Endothelial cell of umbilical vein (primary cell): Measurements from ENCODE around the gene BICRA. TPM values are rescaled to one million over a fixed set of nuclear protein-coding genes. Genes with fewer than 3 reads are reported as not detected.

Experiments used
- BruUV-seq: library from RNA; stranded (reverse); fragments of 400-500 nt; replicated peaks from 2 replicates; lab custom pipeline; 2021; lab: Mats Ljungman, UMichigan
- CTCF ChIA-PET: fragments of 300-600, 350-600 bp; sonication (Branson Sonifier 250); formaldehyde crosslinking; loops from one replicate; lab custom pipeline; 2021; ENCODE audit warnings: antibody characterized with exemption, inconsistent platforms; lab: Charles Lee
- POLR2A ChIA-PET: fragments of 300-600, 350-600 bp; sonication (Branson Sonifier 250); formaldehyde crosslinking; loops from one replicate; lab custom pipeline; 2021; ENCODE audit warnings: antibody characterized with exemption, inconsistent platforms; lab: Charles Lee
- DNase-seq: peaks from one replicate; pipeline ENCODE4 v3.0.0-alpha.2; 2011; ENCODE audit warnings: low read depth, low spot score
- FAIRE-seq: peaks from 2 replicates; lab custom pipeline; 2011; peaks lifted over from hg19 to GRCh38; lab: Jason Lieb, UNC
- H2AFZ ChIP-seq: 2 replicates; pipeline ENCODE4 v1.6.0; 2012; ENCODE audit warnings: low read depth, low read length, control low read depth, inconsistent platforms
- H3K27ac ChIP-seq: 2 replicates; pipeline ENCODE4 v1.5.1; 2011; ENCODE audit warnings: low read depth, mild to moderate bottlenecking, control low read depth, low read length, moderate library complexity; ENCODE audit not compliant: insufficient read depth
- H3K27me3 ChIP-seq, 2 experiments: 2 replicates each; pipeline versions ENCODE4 v1.6.0 to v1.6.1; 2011; ENCODE audit warnings: low read length in 2 of 2, mixed read lengths in 1 of 2; ENCODE audit not compliant: control insufficient read depth in 2 of 2, insufficient read depth in 2 of 2
- H3K36me3 ChIP-seq, 2 experiments: 2 replicates in 1 of 2; 3 replicates in 1 of 2; pipeline ENCODE4 v1.5.1; 2011; ENCODE audit warnings: low read length in 2 of 2, mild to moderate bottlenecking in 1 of 2, moderate library complexity in 1 of 2; ENCODE audit not compliant: control insufficient read depth in 2 of 2, insufficient read depth in 2 of 2; ENCODE audit errors: extremely low read depth in 1 of 2
- H3K4me1 ChIP-seq: 3 replicates; pipeline ENCODE4 v1.5.1; 2011; ENCODE audit warnings: mild to moderate bottlenecking, low read length; ENCODE audit not compliant: control insufficient read depth, insufficient read depth; ENCODE audit errors: extremely low read depth
- H3K4me2 ChIP-seq: 2 replicates; pipeline ENCODE4 v1.6.1; 2011; ENCODE audit warnings: low read length, control low read depth, mixed read lengths; ENCODE audit not compliant: insufficient read depth
- H3K4me3 ChIP-seq, 3 experiments: fragments of 200-600 bp in 1 of 3; sonication (generic), shearing (Covaris generic) in 1 of 3; replicated peaks in 1 of 3; 2 replicates each; pipeline ENCODE4 v1.5.1; 2011 to 2016; ENCODE audit warnings: control low read depth in 3 of 3, low read length in 3 of 3, mild to moderate bottlenecking in 2 of 3, inconsistent platforms in 1 of 3, low read depth in 1 of 3, moderate library complexity in 1 of 3; ENCODE audit not compliant: insufficient read depth in 1 of 3
- H3K79me2 ChIP-seq: 2 replicates; pipeline ENCODE4 v1.6.0; 2012; ENCODE audit warnings: low read length, inconsistent platforms; ENCODE audit not compliant: control insufficient read depth, insufficient read depth
- H3K9ac ChIP-seq: replicated peaks from 2 replicates; pipeline ENCODE3; 2011; ENCODE audit warnings: low read length, control low read depth; ENCODE audit not compliant: insufficient read depth; ENCODE audit errors: extremely low read depth
- H3K9me1 ChIP-seq: replicated peaks from 3 replicates; pipeline ENCODE4 v1.6.0; 2011; ENCODE audit warnings: mild to moderate bottlenecking, low read length; ENCODE audit not compliant: control insufficient read depth, insufficient read depth; ENCODE audit errors: extremely low read depth
- H3K9me3 ChIP-seq: replicated peaks from 2 replicates; pipeline ENCODE4 v1.5.1; 2012; ENCODE audit warnings: low read length, inconsistent platforms; ENCODE audit not compliant: control insufficient read depth, insufficient read depth
- H4K20me1 ChIP-seq: replicated peaks from 2 replicates; pipeline ENCODE3; 2011; ENCODE audit warnings: mild to moderate bottlenecking, low read length; ENCODE audit not compliant: control insufficient read depth, insufficient read depth; ENCODE audit errors: extremely low read depth
- CTCF ChIP-seq, 2 donors: IDR thresholded peaks; 1 replicate in 1 of 2; 2 replicates in 1 of 2; pipeline ENCODE4 v1.5.1; 2011; ENCODE audit warnings: low read length in 2 of 2, mild to moderate bottlenecking in 2 of 2, moderate library complexity in 2 of 2, control low read depth in 1 of 2, inconsistent platforms in 1 of 2, low read depth in 1 of 2; ENCODE audit not compliant: insufficient read depth in 1 of 2; ENCODE audit errors: extremely low read depth in 1 of 2
- EZH2 ChIP-seq: IDR thresholded peaks from 2 replicates; pipeline ENCODE4 v1.6.1; 2012; ENCODE audit warnings: borderline replicate concordance, low read depth, mild to moderate bottlenecking, moderate library complexity, low read length, inconsistent platforms; ENCODE audit not compliant: severe bottlenecking
- FOS ChIP-seq: IDR thresholded peaks from 2 replicates; pipeline ENCODE4 v1.6.1; 2011; ENCODE audit warnings: mild to moderate bottlenecking, low read length, moderate library complexity, borderline replicate concordance; ENCODE audit not compliant: insufficient read depth
- GATA2 ChIP-seq: IDR thresholded peaks from 2 replicates; pipeline ENCODE4 v1.7.0; 2011; ENCODE audit warnings: low read depth, mild to moderate bottlenecking, moderate library complexity, mixed read lengths, low read length; ENCODE audit not compliant: insufficient read length, insufficient read depth
- JUN ChIP-seq: IDR thresholded peaks from 2 replicates; pipeline ENCODE4 v1.6.1; 2011; ENCODE audit warnings: borderline replicate concordance, low read depth; ENCODE audit not compliant: insufficient read length, insufficient read depth
- MAX ChIP-seq: IDR thresholded peaks from 2 replicates; pipeline ENCODE4 v1.6.1; 2011; ENCODE audit not compliant: insufficient read depth, insufficient read length
- MYC ChIP-seq: IDR thresholded peaks from one replicate; pipeline ENCODE4 v1.6.1; 2011; ENCODE audit warnings: mild to moderate bottlenecking, low read depth, low read length
- POLR2A ChIP-seq: IDR thresholded peaks from 2 replicates; pipeline ENCODE4 v1.6.1; 2012; ENCODE audit warnings: low read depth, mild to moderate bottlenecking, control low read depth, low read length
- POLR2AphosphoS5 ChIP-seq: IDR thresholded peaks from 2 replicates; pipeline ENCODE4 v1.6.1; 2012; ENCODE audit warnings: low read depth, mild to moderate bottlenecking, control low read depth, low read length, moderate library complexity; ENCODE audit not compliant: insufficient read depth
- dilution Hi-C: fragments of 300-500 bp; cut with MboI; formaldehyde crosslinking; loops from one replicate; pipeline ENCODE4 v1.15.0; 2019; ENCODE audit warnings: low sequenced_read_pairs; ENCODE audit not compliant: extremely low pct_ligation_motif_present
- intact Hi-C: fragments of 100-400 bp; cut with micrococcal nuclease; formaldehyde crosslinking; loops from one replicate; pipeline ENCODE4 v1.10.0; 2022
- polyA plus RNA-seq, 4 experiments: library from polyadenylated mRNA; depleted of rRNA in 3 of 4; stranded (reverse) in 3 of 4; unstranded in 1 of 4; fragments of >200 nt; gene quantifications; 2 replicates each; pipeline versions ENCODE4 v1.2.1 to v1.2.3, GENCODE V29; 2011 to 2012; ENCODE audit warnings: missing spikeins in 1 of 4
- total RNA-seq: library from RNA; stranded (reverse); gene quantifications from 2 replicates; pipeline ENCODE4 v1.2.3, GENCODE V29; 2021

BICRA gene
- total and polyA plus RNA-seq, 2 donors (not counting 3 experiments of a cell fraction or from before 2014, with no cell fraction given), result 3.8 to 20.5 TPM

- no peak for TF ChIP-seq MYC
- no peak for TF ChIP-seq MAX
- no peak for TF ChIP-seq POLR2A
- no peak for TF ChIP-seq JUN
- no peak for TF ChIP-seq GATA2
- no peak for TF ChIP-seq POLR2AphosphoS5
- no peak for TF ChIP-seq FOS
- no peak for TF ChIP-seq CTCF (IDR thresholded peaks at IDR 0.05; ENCODE audit: extremely low read depth in 1 of 2, insufficient read depth in 1 of 2, low read depth in 1 of 2, low read length in 2 of 2)
- no peak for TF ChIP-seq EZH2
- Histone ChIP-seq H3K9ac (no peak overlapping the region), H3K4me1 (peaks cover 14% of the 10 kb centered on the region), H3K79me2 (peaks cover 3% of the 10 kb centered on the region), H3K27ac (no peak overlapping the region), H3K9me3 (no peaks in the 10 kb centered on the region), H3K9me1 (no peaks in the 10 kb centered on the region), H3K4me2 (no peak overlapping the region), H3K36me3 (peaks cover 3 to 30% of the 10 kb centered on the region in 2 experiments), H2AFZ (no peak overlapping the region), H3K4me3 (no peak overlapping the region), H4K20me1 (no peaks in the 10 kb centered on the region), H3K27me3 (no peaks in the 10 kb centered on the region)
- FAIRE-seq (no peak), DNase-seq (no peak)
- BruUV-seq, result no TSS peak
- intact Hi-C loops (no loop called here), dilution Hi-C loops (no loop called here)
- ChIA-PET CTCF (interaction anchor here (1.0 to 4.5 kb wide), 5 partner anchors 12 to 304 kb away, joined by 4 to 54 read pairs (median 5); partner anchors contain the start of gene EHD2), POLR2A (no interaction called here)
These were observed 132.1 kb downstream of the BICRA start for GRCh38 chr19:47740866-47741519.
